ENCODE data around the gene TRIM65.
"Not testable (repeated sequence)": the region's sequence is repeated elsewhere in the genome, so short reads cannot be mapped to it uniquely, and the experiment has no call there.

TRIM65 gene

DNA sequence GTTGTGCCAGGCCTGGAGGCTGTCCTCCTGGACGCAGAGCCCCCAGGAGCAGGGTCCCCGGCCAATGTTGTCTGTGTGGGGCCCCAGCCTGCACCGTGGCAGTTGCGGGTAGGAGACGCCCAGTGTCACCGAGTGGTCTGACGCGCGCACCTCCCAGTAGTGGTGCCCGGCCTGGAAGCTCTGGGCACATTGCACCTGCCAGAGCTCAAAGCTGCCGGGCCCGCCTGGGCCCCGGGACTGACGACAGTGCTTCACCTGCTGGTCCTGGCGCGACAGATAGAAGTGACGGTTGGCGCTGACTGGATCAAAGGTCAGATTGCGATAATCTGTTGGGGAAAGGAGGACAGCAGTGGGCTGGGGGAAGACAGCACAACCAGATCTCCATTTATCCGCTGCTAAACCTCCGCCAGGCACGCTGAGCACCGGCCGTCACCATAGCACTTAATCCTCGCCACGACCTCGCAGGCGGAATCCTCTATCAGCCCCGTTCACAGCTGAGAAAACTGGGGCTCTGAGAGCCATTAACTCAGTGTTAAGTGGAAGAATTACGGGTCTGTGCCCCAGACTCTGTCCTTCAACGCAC is 5.6 kb downstream of the TRIM65 start:
- TF ChIP-seq, protein P1, sequence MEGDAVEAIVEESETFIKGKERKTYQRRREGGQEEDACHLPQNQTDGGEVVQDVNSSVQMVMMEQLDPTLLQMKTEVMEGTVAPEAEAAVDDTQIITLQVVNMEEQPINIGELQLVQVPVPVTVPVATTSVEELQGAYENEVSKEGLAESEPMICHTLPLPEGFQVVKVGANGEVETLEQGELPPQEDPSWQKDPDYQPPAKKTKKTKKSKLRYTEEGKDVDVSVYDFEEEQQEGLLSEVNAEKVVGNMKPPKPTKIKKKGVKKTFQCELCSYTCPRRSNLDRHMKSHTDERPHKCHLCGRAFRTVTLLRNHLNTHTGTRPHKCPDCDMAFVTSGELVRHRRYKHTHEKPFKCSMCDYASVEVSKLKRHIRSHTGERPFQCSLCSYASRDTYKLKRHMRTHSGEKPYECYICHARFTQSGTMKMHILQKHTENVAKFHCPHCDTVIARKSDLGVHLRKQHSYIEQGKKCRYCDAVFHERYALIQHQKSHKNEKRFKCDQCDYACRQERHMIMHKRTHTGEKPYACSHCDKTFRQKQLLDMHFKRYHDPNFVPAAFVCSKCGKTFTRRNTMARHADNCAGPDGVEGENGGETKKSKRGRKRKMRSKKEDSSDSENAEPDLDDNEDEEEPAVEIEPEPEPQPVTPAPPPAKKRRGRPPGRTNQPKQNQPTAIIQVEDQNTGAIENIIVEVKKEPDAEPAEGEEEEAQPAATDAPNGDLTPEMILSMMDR (IDR thresholded peaks at IDR 0.05; ENCODE audit: extremely low read depth, missing control alignments) = no peak
- DNase-seq (ENCODE audit: low spot score) = no peak

DNA sequence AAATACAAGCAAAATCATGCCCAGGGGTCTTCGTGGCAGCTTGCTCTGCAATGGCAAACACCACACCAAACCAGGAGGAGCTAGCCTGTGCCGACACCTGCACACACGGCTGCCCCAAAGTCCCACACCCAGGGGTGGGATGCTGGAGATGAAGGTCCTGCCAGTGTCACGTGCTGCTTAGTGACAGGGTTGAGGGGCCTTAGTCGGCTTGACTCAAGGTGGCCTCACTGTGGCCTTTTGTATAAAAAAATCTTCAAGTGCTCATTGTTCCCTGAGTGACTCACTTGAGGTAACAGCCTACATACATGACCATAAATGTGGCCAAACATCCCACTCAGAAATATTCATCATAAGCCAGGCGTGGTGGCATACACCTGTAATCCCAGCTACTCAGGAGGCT is 7.3 kb downstream of the TRIM65 start:
- DNase-seq (ENCODE audit: low spot score) = no peak
- TF ChIP-seq, protein P1 (IDR thresholded peaks at IDR 0.05; ENCODE audit: extremely low read depth, missing control alignments) = no peak

DNA sequence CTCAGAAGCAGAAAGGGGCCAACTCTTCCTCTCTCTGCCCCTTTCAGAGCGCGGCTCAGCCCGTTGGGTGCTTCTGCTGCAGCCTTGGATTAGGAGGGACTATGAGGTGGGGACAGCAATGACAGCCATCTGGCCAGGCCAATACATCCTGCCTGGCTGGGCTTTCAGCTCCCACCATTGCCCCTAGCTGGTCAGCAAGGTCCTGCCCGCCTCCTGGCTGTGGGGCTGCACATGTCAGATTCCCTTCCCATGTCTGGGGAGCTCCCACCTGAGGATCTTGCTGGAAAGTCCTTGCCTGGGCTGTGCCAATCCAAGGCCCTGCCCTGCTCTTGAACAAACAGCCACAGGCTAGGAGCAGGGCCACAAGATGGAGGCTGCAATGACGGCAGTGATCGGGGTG is 8.3 kb downstream of the TRIM65 start:
- DNase-seq (ENCODE audit: low spot score) = no peak

DNA sequence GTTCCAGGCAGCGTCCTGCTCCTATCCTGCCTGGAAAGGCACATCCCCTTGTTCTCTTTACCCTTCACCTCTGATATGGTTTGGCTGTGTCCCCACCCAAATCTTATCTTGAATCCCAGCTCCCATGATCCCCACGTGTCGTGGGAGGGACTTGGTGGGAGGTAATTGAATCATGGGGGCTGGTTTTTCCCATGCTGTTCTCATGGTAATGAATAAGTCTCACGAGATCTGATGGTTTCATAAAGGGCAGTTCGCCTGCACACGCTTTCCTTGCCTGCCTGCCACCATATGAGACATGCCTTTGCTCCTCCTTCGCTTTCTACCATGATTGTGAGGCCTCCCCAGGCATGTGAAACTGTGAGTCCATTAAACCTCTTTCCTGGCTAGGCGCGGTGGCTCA is 10.9 kb downstream of the TRIM65 start:
- DNase-seq (ENCODE audit: low spot score) = not testable (repeated sequence)

More for the DNA sequence above, 8.3 kb downstream of the TRIM65 start:
- TF ChIP-seq, protein P1 (IDR thresholded peaks at IDR 0.05; ENCODE audit: extremely low read depth, missing control alignments) = no peak

DNA sequence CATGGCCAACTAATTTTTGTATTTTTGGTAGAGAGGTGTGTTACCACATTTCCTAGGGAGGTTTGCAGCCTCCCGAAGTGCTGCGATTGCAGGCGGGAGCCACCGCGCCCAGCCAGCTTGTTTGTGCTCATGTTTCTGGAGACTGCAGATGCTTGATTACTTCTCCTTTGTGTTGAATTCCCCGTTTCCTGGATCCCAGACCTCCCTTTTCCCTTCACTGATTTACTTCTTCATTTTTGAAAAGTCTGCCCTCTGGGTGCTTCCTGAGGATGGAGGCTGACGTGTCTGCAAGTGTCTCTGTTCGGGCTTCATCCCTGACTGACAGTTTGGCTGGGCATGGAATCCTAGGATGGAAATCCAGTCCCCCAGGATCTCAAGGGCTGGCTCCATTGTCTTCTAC is 11.3 kb downstream of the TRIM65 start:
- TF ChIP-seq, protein P1 (IDR thresholded peaks at IDR 0.05; ENCODE audit: extremely low read depth, missing control alignments) = no peak
- DNase-seq (ENCODE audit: low spot score) = no peak

DNA sequence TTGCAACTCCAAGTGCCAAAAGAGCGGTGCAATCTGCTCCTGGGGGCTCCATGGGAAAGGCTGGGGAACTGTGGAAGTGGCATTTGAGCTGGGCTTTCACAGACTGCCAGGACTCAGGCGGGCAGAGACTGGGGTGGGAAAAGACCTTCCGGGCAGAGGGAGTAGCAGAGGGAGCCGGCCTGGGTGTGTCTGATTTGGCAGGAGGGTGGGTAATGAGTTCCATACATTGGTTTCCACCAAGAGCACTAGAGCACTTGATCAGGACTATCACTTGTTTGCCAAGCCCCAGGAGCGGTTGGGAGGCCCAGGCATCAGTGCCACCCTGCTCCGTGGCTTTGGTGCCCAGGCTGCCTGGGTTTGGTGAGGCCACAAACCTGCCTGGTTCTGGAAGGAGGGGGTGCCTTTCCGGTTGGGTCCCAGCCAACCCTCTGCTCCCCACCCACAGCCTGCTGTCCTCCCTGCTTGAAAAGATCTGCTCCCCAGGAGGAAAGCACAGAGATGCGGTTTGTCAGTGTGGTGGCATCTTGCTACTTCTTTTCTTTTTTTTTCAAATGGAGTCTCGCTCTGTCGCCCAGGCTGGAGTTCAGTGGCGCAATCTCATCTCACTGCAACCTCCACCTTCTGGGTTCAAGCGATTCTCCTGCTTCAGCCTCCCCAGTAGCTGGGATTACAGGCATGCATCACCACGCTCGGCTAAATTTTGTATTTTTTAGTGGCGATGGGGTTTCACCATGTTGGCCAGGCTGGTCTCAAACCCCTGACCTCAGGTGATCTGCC is 14.9 kb downstream of the TRIM65 start:
- TF ChIP-seq, protein P1 (IDR thresholded peaks at IDR 0.05; ENCODE audit: extremely low read depth, missing control alignments) = no peak
- no peak for DNase-seq (ENCODE audit: low spot score)

DNA sequence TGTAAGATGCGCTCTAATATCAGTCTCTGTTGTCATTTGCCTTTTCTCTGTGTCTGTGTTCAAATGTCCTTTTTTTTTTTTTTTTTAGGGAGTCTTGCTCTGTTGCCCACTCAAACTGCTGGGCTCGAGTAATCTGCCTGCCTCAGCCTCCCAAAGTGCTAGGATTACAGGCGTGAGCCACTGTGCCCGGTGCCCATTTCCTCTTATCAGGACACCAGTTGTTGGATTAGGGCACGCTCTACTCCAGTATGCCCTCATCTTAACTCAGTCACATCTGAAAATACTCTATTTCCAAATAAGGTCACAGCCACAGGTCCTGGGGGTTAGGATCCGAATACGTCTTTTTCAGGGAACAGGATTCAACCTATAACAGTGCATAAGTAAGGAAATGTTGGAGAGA is 16.5 kb downstream of the TRIM65 start:
- TF ChIP-seq, protein P1 (IDR thresholded peaks at IDR 0.05; ENCODE audit: extremely low read depth, missing control alignments) = no peak
- DNase-seq (ENCODE audit: low spot score) = no peak

Data from GM20000 (cell line).